ENCODE results near the gene SEC23B.
"Not testable (repeated sequence)": the region's sequence is repeated elsewhere in the genome, so short reads cannot be mapped to it uniquely, and the experiment has no call there.

The SEC23B gene

GRCh38 chr20:18507218-18508191 lies at the start of gene SEC23B:
Gene SEC23B, plus strand, starts transcription at chr20:18507940. Its CDS starts 2,896 bp downstream, at chr20:18510836.
- DNase-seq, result peak; percentile 99

- no peak for DNase-seq
These were observed 42.1 kb upstream of the SEC23B start for GRCh38 chr20:18465536-18466200.

- DNase-seq, result no peak
These were observed 41.2 kb upstream of the SEC23B start for GRCh38 chr20:18466574-18466893.

GRCh38 chr20:18466894-18467730 lies 40.6 kb upstream of the SEC23B start, which contains the start of the genes DZANK1 and POLR3F:
Gene DZANK1, minus strand, starts transcription at chr20:18467030. Its CDS starts 1,672 bp downstream, at chr20:18465358.
Gene POLR3F, plus strand, starts transcription at chr20:18467390. Its CDS starts 117 bp downstream, at chr20:18467507.
- peak; percentile 95 for DNase-seq

- DNase-seq, result no peak
These were observed 30.5 kb upstream of the SEC23B start for GRCh38 chr20:18477218-18477617.

GRCh38 chr20:18477821-18478220 lies 29.9 kb upstream of the SEC23B start:
- no peak for DNase-seq

- no peak for DNase-seq
These were observed 26.1 kb upstream of the SEC23B start for GRCh38 chr20:18481596-18481995.

- DNase-seq, result no peak
These were observed 19.4 kb upstream of the SEC23B start for GRCh38 chr20:18488301-18488700.

- DNase-seq, result no peak
These were observed 11.7 kb upstream of the SEC23B start for GRCh38 chr20:18496042-18496441.

- DNase-seq, result peak; percentile 72
These were observed 10.8 kb upstream of the SEC23B start, which contains the start of gene RBBP9 for GRCh38 chr20:18496740-18497592. Gene RBBP9, minus strand, starts transcription at chr20:18497225. Its CDS starts 58 bp downstream, at chr20:18497167.

GRCh38 chr20:18497603-18498002 lies 10.1 kb upstream of the SEC23B start:
- no peak for DNase-seq

- DNase-seq, result not testable (repeated sequence)
These were observed 6.1 kb upstream of the SEC23B start for GRCh38 chr20:18501672-18502071.

GRCh38 chr20:18504479-18505060 lies 3.2 kb upstream of the SEC23B start:
- DNase-seq, result no peak

GRCh38 chr20:18506744-18507143 lies 996 bp upstream of the SEC23B start:
- DNase-seq, result no peak

- DNase-seq, result no peak
These were observed 3.8 kb downstream of the SEC23B start for GRCh38 chr20:18511571-18511970.

GRCh38 chr20:18513208-18513607 lies 5.5 kb downstream of the SEC23B start:
- no peak for DNase-seq

GRCh38 chr20:18514127-18514526 lies 6.4 kb downstream of the SEC23B start:
- DNase-seq, result no peak

GRCh38 chr20:18515973-18516372 lies 8.2 kb downstream of the SEC23B start:
- DNase-seq, result no peak

GRCh38 chr20:18522066-18522465 lies 14.3 kb downstream of the SEC23B start:
- DNase-seq, result not testable (repeated sequence)

GRCh38 chr20:18523066-18523465 lies 15.3 kb downstream of the SEC23B start:
- no peak for DNase-seq

GRCh38 chr20:18524646-18525045 lies 16.9 kb downstream of the SEC23B start:
- peak; percentile 30 for DNase-seq
